NCI-H82 treated with DMSO at 0.1 percent for 48 hours (cell line): Measurements from ENCODE around the gene CD96.
"Not testable (repeated sequence)": the region's sequence is repeated elsewhere in the genome, so short reads cannot be mapped to it uniquely, and the experiment has no call there.

Source experiments
- DNase-seq: peaks from one replicate; lab custom pipeline; 2025; ENCODE audit not compliant: unreplicated experiment; lab: John Stamatoyannopoulos, UW

Gene CD96

DNA sequence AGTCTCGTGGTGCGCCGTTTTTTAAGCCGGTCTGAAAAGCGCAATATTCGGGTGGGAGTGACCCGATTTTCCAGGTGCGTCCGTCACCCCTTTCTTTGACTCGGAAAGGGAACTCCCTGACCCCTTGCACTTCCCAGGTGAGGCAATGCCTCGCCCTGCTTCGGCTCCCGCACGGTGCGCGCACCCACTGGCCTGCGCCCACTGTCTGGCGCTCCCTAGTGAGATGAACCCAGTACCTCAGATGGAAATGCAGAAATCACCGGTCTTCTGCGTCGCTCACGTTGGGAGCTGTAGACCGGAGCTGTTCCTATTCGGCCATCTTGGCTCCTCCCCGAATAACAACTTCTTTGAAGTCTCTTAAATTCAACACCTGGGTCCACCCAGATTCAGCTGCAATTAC, 19.9 kb downstream of the CD96 start:
- DNase-seq, result not testable (repeated sequence)

DNA sequence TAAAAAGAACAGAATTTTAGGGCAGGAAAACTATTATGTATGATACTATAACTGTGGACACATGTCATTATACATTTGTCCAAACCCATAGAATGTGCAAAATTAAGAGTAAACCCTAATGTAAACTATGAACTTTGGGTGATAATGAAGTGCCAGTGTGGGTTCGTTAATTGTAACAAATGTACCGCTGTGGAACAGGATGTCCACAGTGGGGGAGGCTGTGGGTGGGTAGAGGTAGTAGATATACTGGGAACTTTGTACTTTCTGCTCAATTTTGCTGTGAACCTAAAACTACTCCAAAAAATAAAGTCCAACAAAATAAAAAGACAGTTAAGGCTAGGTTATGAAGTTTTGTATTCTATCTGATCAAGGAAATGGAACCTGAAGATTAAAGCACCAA, 24.8 kb downstream of the CD96 start:
- no peak for DNase-seq

DNA sequence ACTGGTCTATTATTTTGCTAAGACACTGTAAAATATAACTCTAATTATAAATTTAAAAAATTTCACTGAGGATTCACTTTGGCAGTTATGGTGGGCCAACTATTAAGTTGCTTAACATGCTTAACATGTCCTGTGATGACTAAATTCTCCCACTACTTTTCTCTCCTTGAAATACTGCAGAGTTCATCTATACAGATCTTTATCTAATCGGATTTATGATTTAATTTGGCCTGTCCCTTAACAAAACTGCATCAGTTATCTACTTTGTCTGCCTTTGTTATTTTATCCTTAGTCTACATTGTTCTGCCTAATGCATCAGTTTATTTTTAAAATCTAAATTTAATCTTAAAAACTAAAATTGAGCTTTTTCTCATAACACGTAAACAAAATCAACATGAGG, 26.4 kb downstream of the CD96 start:
- no peak for DNase-seq

DNA sequence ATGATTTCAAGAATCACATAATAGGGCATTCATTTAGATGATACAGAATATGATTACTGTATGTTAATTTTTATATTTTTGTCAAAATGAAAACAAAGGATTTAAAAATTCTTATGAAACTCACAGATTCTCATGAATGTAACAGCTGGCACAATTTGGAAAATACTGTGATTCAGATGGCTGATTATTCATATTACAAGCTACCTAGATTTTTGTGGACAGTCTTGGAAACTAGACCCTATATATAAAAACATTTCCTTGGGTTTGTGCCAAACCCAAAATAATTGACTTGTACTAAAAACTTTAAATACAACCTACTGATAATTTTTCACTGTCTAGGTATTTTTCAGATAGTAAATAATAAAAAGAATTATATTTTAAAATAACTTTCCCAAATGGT, 26.9 kb downstream of the CD96 start:
- no peak for DNase-seq

DNA sequence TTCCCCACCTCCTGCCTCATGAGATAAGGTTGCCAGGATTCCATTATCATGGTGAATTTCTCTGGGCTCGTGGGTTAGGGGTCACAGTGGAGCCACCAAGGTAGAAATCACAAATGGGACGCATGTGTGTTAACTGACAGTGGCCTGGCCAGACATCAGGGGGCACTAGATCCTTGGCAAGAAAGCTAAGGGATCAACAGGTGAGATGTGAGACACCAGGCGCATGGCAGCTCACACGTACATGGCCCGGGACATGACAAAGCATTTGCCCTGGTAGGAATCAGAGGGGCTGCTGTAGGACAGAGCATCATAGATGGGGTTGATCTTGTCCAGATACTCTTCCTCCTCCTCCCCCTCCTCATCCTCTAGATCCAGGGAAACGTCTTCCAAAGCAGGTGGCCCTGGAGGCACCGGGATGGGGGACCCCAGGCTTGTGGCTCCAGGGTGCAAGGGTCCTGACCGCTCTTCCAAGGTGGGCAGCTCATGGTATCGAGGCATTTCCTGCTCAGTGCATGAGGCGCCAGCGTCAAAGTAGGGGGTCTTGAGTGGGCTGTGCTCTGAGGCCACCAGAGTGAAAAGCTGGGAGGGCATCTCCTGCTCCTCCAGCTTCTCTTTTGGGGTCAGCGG, 28.5 kb downstream of the CD96 start:
- DNase-seq, result no peak

DNA sequence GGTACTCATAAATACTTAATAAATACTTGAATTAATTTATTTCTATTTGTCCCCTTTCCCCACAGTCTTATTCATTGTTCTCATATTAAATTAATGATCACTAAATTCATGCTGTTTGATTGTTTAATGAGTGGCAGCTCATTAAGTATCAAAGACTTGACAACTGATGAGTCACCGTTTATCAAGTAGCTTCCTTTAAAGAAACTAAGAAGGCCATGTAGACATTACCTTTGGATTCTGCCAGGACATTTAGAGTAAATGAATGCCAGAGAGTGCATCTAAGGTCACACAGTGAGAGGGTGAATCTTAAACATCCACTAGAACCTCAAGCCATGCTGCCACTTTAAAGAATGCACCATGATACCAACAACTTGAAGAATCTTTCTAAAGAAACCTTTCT, 29.3 kb downstream of the CD96 start:
- no peak for DNase-seq

DNA sequence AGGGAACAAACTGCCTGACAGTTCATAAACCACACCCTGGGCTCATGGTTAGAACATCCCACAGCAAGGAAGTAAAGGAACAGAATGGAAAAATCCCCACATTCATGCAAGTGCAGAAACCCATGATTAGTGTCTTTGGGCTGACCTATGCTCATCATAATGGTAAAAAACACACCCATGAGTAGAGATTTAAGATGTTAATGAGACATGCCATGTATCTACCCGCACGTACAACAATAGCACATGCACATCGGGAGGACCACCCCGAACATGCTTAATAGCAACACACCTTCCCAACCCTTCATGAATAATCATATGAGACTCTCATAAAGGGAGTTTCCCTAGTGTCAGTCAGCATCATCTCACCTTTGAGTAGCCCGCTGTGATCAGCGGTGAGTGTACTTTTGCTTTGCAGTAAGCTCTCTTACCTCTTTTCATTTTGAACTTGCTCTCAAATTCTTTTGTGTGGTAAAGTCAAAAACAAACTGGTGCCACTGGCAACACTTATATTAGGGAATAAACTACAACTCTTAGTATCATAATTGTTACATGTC, 30.0 kb downstream of the CD96 start:
- no peak for DNase-seq

DNA sequence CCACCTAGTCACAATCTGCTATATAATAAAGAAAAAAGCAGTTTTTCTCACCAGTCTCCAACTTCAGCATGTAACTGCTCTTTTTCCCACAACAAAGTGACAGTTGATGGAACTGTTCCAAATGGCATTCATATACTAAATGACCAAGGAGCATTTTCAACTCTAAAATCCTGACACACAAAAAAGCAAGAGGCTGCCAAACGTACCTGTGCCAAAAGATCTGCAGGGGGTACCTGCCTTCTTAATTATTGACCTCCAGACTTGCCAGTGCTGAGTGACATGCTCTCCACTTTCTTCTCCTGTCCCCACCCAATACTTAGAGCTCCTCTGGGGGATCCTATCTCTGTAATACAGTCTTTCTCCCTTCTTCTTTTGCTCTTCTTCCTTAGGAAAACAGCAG, 35.1 kb downstream of the CD96 start:
- no peak for DNase-seq

DNA sequence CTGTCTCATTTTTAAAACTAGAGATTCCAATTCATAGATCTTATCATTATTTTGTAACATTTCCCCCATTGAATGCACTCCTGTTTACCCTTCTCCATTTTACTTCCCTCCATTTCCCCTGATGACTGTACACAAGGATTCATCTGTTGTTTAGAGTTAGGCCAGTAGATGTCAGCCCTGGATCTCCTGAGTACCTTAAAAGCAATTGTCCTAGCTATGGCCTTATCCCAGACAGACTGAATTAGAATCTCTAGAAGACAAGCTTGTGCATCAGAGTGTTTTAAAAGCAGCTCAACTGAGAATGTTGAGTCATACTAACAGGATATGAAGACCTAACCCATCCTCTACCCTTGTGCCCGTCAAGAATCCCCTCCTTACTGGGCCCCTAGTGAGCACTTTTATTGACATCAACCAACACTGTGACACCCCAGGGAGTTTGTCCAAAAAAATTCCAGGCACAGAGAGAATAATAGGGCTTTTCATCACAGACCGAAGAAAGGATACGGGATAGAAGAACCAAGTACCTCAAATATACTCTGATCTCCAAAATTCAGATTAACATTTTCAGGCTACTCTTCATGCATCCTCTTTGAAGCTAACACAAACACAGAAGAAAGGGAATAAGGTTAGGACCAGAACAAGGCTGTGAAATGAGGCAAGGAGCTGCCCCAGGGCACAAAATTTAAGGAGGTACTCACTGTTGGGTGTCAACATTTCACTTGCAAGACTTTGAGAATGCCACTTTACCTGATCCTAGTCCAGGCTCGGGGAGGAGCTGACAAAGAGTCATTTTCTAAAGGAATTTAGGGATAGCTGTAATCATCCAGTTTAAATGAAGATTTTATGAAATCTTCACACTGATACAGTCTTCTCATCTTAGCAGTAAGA, 36.0 kb downstream of the CD96 start:
- DNase-seq, result peak; percentile 33

DNA sequence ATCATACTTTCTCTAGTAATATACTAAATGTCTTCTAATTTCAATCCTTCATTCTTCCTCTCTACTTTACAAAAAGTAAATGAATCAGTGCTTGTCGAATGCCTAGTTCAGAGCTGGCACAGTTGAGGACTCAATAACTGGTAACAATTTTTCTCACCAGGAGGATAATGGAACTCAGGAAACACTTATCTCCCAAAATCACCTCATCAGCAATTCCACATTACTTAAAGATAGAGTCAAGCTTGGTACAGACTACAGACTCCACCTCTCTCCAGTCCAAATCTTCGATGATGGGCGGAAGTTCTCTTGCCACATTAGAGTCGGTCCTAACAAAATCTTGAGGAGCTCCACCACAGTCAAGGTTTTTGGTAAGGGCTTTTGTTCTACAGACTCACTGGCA, 36.9 kb downstream of the CD96 start:
- DNase-seq, result no peak

DNA sequence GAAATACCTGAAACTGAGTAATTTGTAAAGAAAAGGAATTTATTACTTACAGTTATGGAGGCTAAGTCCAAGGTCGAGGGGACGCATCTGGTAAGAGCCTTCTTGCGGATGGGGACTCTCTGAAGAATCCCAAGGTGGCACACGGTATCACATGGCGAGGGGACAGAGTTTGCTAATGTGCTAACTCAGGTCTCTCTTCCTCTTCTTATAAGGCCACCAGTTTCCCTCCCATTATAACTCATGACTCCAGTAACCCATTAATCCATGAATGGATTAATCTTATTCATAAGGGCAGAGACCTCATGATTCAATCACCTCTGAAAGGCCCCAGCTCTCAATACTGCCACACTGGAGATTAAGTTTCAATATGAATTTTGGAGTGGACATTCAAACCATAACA, 37.5 kb downstream of the CD96 start:
- DNase-seq, result no peak

DNA sequence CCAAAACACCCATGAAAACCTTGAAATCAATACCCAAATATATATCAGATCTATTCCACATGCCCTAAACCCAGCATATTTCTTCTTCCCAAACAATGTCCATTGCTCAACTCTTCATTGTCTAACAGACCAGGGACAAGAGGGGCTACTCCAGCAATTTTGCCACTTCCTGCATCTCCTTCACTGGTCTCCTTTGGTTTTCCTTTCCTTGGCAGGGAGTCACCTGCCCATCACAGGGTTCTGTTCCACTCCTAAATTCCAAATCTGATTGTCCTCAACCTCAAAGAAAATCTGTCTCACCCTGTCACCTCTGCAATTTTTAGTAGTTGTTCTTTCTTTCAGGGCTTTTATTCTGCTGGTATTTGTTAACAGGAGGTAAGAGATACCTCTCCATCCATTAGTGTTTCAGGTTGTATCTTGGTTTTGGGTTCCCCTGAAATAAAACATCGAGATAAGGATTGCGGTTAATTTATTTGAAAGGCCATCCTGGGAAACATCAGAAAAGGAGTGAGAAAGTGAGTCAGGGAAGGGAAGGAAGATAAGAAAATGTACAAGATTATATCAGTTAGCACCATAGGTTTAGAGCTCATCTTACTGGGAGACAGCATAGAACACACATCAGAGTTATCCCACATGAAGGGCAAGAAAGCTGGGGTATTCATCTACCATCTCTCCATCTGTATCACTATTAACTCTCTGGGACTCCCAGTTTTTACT, 39.6 kb downstream of the CD96 start:
- no peak for DNase-seq

DNA sequence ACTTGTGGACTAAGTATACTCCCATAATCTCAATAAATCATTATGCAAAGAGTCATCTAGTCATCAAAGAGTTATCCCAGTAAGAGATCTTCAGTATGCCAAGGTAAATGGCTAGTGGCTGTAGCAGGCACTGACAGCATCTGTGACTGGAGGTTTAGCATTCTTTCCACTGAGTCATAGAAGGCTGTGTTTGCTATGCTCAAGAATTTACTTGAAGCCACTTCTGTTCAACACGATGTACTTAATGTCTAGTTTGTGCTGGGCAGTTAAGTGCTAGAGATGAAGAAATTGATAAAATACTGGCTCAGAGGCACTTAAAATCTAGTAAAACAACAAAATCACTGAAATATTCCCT, 40.1 kb downstream of the CD96 start:
- no peak for DNase-seq

DNA sequence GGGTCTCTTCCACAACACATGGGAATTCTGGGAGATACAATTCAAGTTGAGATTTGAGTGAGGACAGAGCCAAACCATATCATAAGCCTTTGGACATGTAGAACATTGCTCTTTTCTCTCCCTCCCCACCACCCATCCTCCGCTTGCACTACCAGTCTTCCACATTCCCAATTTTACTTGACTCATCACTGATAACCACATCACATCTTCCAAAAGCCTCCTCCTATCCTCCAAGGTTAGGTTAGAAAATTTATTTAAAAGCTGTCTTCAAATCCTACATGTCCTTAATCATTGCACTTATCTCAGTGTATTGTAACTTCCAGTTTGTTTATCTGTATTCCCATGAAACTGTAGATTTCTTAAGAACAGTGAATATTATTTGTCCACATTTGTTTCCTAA, 42.7 kb downstream of the CD96 start:
- DNase-seq, result no peak

DNA sequence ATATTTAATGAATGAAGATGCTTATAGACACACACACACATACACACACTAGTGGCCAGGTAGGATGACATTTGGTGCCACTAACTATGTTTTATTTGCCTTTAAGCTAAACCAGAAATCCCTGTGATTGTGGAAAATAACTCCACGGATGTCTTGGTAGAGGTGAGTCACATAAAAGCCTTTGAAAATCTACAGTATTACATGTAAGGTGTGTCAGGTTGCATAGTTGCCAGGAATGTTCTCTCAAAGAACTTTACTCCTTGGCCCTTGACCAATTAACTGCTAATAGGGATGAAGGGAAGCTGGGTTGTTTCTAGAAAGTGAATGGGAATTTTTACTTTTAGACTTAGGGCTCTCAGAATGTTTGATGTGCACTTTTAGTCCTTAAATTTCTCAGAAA, 43.2 kb downstream of the CD96 start:
- DNase-seq, result no peak

DNA sequence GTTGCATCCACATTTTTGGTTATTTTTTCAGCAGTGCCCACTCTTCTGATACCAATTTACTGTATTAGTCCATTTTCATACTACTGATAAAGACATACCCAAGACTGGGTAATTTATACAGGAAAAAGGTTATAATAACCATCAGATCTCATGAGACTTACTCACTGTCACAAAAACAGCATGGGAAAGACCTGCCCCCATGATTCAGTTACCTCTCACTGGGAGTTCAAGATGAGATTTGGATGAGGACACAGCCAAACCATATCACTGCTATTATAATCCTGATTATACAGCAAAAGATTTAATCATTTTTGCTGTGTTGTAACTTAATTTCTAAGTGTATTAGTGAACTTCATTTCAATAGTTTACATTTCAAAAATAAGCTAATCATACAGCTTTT, 46.5 kb downstream of the CD96 start:
- no peak for DNase-seq

DNA sequence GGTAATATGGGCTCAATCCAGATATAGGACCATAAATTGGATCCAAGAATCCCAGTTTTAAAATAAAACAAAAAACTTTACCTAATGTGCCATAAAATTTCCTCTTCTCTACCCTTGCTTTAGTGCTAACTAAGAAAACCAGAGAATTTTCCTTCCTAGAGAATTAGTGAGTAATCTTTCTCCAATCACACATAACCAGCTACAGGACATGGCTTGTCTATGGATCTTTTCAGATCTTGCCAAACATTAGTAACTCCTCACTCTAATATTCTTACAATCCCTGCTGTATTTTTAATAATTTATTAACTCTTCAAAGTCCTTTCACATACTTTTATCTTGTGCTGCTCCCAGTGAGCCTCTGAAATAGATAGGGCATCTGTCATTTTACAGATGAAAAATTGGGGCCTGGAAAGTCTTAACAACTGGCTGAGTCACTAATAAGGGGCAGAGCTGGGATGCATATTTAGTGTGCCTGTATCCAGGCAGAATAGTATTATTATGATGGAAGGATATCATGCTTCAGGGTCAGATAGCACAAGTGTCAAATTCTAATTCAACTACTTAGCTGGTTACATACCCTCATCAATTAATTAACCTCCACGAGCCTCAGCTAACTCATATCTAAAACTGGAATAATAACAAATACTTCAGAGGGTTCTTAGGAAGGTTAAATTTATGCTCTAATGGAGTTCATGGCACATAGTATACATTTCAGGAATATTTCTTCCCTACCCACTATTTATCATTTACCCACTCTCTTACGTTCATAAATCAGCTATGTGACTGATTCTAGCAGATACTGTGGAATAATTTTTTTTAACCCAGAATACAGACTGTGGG, 47.5 kb downstream of the CD96 start:
- no peak for DNase-seq

DNA sequence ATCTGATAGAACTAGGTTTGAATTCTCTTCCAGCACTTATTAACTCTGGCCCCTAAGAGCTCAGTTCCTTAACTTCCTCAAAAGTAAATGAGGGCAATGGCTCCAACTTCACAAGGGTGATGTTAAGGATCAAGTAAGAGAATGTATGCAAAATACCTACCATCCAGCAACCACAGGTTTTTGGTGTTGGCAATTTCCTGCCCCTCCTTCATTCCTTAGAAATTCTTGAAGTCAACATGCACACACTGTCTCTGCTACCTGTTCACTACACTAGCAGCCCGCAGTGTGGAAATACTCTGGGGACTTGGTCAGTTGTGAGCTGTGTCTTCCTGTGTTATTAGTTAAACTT, 48.1 kb downstream of the CD96 start:
- no peak for DNase-seq

DNA sequence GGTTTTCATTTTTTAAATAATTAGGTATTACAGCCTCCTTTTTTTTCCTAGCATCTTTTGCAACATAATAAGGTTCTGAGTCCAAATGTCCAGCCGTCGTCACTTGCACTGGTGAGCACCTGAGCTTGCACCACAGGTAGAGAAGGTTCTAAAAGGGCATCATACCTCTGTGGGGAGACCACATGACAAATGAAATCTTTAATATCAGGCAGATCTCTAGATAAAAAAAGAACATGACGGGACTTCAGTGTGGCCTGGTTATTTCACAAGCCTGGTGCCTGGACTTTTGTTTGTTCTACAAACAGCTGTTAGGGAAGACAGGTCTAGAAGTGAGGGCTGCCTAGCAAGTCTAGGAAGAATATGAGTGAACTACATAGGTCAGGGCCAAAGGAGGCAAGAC, 49.6 kb downstream of the CD96 start:
- no peak for DNase-seq

DNA sequence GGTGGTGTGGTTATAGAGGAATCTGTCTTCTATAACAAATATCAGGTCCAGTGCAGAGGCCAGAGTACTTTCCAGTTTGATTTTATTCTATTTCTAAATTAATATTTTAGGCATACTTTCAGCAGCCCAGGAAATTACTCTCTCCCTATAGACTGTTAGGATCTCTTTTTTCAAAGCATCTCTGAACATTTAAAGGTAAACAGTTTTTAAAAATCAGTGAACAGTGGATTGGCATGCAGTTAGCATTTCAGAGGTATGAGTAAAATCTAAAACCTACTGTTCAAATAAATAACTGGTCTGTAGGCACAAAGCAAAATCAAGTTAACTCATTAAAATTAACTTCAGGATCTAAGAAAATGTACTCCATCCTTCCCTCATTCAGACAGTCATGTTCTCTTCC, 50.1 kb downstream of the CD96 start:
- DNase-seq, result no peak

DNA sequence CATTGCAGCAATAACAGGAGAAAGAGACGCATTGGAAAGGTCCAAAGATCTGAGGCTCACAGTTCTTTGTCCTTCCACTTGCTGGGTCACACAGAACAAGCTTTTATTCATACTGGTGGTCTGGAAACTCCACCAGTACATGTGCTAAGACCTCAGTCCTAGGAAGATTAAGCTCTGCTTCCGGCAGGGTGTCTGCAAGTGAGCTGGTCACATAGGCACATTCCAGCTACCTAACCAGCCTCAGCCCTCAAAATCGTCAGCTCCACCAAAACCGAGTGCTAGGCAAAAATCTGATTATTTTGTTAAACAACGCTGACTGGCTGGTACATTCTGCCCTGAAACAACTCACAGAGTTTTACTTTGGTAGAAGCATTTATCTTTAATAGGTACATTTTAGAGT, 50.9 kb downstream of the CD96 start:
- no peak for DNase-seq
